Hematopoietic multipotent progenitor cell (in vitro differentiated cells): ENCODE data around the gene SOAT2. TPM values are rescaled to one million over a fixed set of nuclear protein-coding genes. Genes with fewer than 3 reads are reported as not detected.
"Not testable (repeated sequence)": the region's sequence is repeated elsewhere in the genome, so short reads cannot be mapped to it uniquely, and the experiment has no call there.

Source experiments
- DNase-seq, 3 donors: peaks; one replicate each; pipeline ENCODE4 v3.0.0-alpha.2; 2011 to 2015; ENCODE audit warnings: low read depth in 2 of 3, low spot score in 2 of 3
- total RNA-seq: library from RNA; depleted of rRNA; stranded (reverse); fragments of >200 nt; gene quantifications from one replicate; pipeline ENCODE4 v1.2.3, GENCODE V29; 2012

The SOAT2 gene
- total RNA-seq, 1 donor, result under 0.01 TPM

DNA sequence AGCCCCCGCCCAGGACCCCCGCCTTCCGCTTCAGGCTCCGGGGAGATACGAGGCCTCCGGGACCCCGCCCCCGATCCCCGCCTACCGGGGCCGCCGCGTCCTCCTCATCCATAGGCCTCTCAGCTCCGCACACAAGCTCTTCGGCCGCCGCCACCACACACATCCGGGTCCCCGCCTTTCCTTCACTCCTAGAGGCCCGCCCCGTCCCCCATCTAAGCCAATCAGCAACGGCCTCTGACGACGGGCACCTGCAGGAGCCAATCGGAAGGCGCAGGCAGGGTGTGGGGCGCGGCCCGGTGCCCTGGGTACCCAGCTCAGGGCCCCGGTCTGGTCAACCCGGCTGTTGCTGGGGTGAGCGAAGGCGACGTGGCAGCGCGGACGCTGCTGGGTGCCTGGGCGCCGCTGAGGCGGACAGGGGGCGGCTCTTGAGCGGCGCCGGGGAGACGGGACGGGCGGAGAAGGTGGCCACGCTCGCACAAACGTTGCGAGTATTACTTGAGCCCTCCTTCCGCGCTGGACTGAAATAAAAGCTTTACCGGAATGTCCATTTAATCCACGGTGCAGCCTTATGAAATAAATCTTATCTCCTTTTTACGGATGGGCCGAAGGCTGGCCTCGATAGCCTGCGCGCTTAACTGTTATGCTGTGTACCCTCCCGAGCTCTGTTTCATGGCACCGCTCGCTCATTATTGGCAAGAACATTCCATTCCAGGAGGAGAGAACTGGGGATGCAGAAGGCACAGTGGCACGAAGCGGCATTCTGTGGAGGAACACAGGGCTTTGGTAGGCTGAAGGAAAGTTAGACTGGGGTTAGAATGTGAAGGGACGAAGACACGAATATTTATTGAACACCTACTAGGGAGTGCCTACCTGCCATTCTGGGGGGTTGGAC is 23.8 kb upstream of the SOAT2 start, which contains the start of gene SPRYD3:
SPRYD3 (minus strand) TSS at position 165 of the 892 bp plus-strand sequence; CDS start at position 108, 57 bp downstream.
- DNase-seq, result peak; percentile 90 to 97 (median 95)

DNA sequence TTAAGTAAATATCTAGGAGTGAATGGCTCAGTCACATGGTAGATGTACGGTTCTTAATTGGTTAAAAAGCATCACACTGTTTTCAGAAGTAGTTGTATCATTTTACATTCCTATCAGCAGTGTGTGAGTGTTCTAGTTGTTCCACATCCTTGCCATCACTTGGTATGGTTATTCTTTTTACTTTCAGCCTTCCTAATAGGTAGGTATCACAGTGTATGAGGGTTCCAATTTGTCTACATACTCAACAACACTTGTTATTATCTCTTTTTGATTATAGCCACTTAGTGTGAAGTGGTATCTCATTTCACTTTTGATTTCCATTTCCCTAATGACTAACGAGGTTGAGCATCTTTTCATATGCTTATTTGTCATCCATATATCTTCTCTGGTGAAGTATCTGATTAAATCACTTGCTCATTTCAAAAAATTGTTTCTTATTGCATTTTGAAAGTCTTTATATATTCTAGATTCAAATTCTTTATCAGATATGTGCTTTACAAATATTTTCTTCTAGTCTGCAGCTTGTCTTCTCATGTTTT is 20.6 kb upstream of the SOAT2 start:
- DNase-seq, result no peak

DNA sequence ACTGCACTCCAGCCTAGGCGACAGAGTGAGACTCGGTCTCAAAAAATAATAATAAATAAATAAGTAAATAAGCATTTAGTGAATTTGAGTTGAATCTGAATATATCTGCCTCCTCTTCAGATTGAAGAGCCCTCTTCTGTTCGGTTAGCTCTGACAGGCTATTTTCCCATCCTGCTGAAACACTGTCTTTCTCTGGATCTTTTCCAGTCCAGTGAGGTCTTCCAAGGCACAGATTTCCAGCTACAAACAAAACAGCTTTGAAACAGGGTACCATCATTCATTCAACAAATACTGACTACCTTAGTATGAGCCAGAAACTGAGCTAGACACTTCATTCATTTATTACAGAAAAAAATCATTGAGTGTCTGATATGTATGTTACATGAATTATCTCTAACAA is 16.9 kb upstream of the SOAT2 start:
- no peak for DNase-seq

DNA sequence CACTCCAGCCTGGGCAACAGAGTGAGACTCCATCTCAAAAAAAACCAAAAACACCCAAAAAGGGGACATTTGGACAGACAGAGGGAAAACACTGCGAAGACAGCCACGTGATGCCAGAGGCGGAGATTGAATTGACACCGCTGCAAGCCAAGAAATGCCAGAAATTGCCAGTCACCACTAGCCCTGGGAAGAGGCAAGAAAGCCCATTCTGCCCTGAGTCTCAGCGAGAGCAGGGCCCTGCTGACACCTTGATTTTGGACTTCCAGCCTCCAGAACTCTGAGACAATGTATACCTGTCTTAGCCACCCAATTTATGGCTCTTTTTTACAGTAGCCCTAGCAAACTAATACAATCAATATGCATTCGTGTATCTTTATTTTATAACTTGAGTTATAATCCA is 13.2 kb upstream of the SOAT2 start:
- DNase-seq, result no peak

DNA sequence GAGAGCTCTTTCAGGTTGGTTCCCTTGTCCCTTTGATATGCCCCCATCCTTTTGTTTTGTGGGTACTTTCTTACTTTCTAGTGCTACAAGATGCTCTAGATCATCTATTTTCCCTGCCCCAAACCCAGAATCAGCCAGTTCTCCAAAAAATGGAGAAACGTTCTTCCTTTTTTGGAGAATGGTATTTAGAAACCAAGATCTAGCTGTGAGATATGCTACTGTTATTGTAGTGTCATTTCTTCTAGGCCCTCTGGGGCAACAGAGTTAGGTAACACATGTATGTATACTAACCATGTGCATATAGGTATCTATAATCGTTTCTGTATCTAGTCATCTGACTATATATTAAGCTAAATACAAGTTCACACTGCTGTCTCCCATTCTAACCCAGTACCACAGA is 12.7 kb upstream of the SOAT2 start:
- no peak for DNase-seq

DNA sequence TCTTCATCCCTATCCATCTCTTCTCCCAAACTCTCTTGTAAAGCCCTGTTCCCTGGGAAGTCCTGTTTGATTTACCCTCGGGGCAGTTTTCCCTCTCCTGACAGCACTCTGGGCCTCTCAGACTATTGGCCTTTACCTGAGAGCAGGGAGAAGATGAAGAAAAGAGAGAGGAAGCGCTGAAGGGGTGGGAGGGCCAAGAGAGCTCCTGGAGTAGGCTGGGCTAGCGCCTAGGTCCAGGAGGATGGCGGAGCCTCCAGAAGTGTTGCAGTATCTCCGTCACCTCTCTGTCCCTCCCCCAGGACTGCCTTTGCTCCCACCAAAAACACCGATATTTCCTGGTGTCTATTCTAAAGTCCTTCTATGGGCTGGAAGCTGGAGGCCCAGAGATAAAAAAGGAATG is 11.5 kb upstream of the SOAT2 start:
- no peak for DNase-seq

DNA sequence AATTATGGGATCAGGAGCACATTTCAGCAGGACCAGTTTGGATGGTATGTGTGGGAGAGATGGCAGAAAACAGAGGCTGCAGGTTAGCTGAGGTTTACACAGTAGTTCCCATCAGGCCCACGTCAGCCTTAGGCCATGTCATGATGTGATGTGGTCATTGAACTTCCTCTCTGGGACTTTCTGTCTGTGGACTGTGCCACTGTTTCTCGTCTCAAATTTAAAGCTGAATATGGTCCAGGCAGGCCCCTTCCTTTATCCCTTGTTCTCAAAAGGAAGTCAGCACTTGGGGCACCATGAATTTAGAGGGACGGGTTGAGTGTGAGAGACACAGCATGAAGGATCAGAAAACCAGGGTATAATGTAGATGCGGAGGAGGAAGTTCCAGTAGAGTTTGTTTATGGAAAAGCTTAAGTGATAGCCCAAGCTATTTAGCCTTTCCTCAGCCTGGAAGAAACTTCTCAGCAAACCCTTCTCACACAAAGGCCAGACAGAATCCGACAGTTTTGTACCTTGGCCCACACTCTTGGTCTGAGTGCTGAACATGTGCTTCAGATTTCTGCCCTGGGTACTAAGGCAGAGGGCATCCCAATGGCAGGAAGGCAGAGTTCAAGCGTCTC is 9.4 kb upstream of the SOAT2 start:
- DNase-seq, result no peak

DNA sequence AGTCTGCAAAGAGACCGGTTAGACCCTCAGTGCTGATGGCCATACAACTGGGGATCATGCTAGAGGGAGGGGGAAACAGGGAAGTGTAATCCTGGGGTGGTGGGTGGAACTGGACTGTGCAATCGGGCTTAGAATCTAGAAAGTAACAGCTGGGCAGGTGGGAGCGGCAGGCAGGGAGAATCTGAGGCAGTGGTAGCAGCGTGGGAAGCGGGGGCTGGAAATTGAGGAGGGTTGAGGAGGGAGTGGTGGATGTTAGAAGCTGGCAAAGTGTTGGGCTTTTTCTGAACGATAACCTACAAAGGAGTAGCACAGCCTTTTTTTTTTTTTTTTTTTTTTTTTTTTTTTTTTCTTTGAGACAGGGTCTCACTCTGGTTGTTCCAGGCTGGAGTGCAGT is 8.9 kb upstream of the SOAT2 start:
- no peak for DNase-seq

DNA sequence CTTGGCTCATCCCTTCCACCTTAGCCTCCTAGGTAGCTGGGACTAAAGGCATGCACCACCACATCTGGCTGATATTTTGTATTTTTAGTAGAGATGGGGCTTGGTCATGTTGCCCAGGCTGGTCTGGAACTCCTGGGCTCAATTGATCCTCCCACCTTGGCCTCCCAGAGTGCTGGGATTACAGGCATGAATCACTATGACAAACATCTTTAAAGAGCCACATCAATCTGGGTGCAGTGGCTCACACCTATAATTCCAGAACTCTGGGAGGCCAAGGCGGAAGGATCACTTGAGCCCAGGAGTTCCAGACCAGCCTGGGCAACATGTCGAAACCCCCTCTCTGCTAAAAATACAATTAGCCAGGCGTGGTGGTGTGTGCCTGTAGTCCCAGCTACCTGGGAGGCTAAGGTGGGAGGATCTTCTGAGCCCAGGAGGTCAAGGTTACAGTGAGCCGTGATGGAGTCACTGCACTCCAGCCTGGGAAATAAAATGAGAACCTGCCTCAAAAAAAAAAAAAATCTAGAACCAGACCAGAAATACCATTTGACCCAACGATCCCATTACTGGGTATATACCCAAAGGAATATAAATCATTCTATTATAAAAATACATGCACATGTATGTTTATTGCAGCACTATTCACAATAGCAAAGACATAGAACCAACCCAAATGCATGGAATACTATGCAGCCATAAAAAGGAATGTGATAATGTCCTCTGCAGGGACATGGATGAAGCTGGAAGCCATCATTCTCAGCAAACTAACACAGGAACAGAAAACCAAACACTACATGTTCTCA is 8.3 kb upstream of the SOAT2 start:
- DNase-seq, result not testable (repeated sequence)

DNA sequence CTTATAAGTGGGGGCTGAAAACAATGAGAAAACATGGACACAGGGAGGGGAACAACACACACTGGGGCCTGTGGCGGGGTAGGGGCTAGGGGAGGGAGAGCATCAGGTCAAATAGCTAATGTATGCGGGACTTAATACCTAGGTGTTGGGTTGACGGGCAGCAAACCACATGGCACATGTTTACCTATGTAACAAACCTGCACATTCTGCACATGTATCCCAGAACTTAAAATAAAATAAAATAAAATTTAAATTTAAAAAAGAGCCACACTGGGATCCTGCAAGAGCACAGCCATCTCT is 7.7 kb upstream of the SOAT2 start:
- DNase-seq, result not testable (repeated sequence)

DNA sequence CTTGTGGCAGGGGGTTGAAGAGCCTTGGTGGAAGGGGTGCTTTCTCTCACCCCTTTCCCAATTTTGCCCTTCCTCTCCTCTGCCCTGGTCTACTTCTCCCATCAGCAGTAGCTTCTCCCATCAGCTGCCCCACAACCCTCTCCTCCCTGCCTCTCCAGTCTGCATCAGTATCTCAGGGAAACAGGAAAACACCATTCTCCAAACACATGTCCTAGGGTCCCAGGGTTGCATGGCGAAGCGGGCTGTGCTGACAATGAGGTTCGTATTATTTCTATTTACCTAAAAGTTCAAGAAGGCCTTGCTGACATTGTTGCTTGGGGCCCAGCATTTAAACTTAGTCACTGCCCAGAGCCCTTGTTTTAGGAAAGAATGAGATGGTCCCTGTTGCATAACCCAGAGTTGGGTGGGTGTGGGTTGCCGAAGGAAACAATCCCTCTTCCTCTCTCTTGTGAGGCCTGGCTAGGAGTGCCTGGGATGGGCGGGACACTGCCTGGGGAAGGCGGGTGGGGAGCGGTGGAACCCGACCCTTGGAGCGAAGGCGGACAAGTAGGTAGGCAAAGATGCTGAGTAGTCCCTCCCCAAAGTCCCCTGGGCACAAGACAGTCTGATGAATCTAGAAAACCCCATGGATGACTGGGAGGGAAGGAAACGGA is 7.1 kb upstream of the SOAT2 start:
- no peak for DNase-seq

DNA sequence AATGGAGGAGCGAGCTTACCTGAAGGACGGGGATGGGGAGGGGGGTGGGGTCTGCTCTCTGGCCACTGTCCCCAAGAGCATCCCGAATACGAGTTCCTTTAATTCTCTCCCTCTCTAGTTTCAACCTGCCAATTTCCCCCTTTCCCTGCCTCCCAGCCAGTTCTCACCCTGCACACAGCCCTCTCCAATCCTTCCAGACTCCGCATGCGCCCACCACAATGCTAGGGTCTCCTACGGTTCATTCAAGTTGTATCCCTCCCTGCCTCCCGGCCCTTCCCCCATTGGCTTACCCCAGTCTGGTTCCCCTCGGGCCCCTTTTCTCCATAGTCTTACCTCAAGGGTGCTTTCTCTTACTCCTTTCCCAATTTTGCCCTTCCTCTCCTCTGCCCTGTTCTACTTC is 6.5 kb upstream of the SOAT2 start:
- no peak for DNase-seq

DNA sequence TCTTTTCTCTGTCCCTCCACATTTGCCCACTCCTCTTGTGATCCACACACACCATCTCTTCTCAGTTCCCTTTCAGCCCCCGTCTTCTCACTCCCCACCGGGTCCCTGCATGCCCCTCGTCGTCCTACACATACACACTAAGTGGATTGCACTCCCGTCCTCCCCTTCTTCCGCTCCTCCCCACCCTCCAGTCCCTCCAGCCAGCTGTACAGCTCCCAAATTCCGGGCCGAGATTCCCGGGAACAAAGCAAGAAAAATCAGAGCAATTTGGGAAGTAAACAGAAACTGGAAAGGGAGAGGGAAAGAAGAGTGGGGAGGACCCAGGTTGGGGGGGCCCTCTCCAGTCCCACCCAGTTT is 6.1 kb upstream of the SOAT2 start:
- no peak for DNase-seq

DNA sequence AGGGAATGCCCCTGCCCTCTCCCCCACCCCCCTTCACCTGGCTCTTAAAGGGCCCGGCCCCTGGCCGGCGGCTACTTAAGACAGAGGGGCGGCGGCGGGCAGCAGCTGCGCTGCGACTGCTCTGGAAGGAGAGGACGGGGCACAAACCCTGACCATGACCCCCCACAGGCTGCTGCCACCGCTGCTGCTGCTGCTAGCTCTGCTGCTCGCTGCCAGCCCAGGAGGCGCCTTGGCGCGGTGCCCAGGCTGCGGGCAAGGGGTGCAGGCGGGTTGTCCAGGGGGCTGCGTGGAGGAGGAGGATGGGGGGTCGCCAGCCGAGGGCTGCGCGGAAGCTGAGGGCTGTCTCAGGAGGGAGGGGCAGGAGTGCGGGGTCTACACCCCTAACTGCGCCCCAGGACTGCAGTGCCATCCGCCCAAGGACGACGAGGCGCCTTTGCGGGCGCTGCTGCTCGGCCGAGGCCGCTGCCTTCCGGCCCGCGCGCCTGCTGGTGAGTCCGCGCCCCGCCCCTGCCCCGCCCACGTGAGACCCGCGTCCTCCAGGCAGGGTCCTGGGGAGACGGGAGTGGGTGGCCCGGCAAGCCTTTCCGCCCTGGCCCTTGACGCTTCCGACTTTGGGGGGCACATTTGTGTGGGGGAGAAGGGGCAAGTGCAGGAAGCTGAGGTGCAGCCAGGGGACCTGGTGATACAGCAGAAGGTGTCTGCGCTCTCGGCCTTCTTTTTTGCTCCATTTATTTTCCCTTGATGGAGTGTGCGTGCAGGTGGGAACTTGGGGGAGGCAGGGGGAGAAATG is 5.5 kb upstream of the SOAT2 start, which contains the start of gene IGFBP6:
IGFBP6 (plus strand) TSS at position 104 of the 790 bp plus-strand sequence; CDS start at position 155, 51 bp downstream.
- peak in 2 of 3 donors; percentile 66 to 71 for DNase-seq

DNA sequence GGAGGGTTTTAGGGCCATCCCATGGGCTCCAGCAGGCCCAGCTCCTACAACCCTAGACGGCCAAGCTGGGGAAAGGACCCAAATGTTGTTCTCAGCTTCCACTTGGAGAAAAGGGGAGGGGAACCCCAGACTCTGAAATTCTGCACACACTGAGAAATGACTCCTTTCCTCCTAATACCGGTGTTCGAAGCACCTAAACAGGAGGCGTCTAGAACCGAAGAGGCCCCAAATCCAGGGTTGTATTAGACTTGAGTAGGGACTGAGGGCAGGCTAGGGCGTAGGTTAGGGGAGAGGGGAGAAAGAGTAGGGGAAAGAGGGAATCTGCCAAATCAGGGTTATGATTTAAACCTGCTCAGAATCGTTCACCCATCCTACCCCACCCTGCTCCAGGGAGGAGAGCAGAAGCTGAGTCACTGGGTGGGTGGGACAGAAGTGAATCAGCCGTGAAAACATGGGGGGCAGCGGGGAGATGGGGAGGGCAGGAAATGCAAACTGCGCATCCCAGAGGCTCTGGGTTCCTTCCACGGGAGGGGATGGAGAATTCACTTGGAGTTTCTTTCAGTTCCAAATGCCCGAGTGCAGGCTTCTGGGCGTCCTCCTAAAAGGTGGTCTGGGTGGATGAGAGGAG is 4.8 kb upstream of the SOAT2 start:
- DNase-seq, result no peak

DNA sequence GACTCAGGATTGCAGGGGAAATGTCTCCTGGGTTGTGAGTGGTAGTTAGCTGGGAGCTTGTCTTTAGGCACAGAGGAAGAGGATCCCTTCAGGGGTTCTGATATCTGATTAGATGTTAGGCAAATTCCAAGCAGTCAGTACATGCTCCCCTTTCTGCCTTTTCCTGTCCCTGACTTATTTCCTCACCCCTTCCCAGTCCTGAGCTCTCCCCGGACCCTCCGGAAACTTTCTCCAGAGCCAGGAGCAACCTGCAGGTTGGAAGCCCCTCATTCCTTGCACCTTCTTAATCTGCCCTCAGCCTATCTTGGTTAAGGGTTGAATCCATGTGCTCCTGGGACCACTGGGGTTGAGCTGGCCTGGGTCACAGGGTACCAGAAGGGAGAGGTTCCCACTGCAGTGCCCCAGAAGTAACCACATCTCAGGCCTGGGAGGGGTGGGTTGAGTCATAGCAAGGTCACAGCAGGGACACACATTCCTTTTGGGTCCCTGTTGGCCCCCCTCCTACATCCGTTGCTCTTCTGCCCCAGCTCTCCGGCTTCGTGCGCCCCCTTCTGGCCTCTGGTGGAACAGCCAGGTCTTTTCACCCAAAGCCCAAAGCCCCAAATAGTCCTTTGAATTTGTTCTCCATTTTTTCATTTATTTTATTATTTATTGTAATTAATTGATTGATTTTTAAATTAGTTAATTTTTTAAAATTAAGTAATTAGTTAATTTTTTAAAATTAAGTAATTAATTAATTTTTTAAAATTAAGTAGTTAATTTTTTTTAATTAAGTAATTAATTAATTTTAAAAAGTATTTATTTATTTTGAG is 4.0 kb upstream of the SOAT2 start:
- DNase-seq, result peak; percentile 74 to 92 (median 91)

DNA sequence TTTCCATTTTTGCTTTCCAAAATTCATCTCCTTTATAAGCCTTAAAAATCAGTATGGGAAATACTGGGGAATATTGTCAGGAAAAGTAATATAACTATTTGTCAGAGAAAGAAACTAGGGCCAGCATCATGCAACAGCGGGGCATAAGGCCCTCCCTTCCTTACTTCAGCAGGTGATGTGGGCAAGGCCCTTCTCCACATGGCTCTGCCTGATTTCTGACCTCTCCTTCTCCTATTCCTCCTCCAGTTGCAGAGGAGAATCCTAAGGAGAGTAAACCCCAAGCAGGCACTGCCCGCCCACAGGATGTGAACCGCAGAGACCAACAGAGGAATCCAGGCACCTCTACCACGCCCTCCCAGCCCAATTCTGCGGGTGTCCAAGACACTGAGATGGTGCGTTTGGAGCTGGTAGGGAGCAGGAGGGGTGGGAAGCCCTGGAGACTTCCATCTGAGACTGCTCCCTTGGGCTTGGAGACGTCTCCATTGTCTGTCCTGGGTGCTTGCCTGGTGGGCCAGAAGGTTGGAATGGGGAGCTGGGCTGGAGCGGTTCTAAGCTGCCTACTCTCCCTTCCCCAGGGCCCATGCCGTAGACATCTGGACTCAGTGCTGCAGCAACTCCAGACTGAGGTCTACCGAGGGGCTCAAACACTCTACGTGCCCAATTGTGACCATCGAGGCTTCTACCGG is 2.7 kb upstream of the SOAT2 start:
- no peak for DNase-seq

DNA sequence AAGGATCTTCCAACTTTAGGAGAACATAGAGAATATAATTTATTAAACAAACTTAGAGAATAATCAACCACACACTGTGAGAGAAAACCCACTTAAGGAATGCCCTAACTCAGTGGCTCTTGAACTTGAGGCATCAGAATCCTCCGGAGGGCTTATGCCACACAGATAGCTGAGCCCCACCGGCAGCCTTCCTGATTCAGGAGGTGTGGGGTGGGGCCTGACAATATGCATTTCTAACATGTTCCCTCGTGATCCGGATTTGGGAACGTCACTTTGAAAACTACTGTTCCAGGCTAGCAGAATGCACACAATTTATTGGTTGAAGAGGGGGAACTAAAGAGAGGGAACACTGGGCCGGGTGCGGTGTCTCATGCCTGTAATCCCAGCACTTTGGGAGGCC is 2.0 kb upstream of the SOAT2 start:
- no peak for DNase-seq
